ENCODE results near the gene TMEM61. TPM values are rescaled to one million over a fixed set of nuclear protein-coding genes. Genes with fewer than 3 reads are reported as not detected.
A peak's percentile ranks its signal among the peaks of the same experiment; 100 is the strongest.
"Not testable (repeated sequence)": the region's sequence is repeated elsewhere in the genome, so short reads cannot be mapped to it uniquely, and the experiment has no call there.

The TMEM61 gene
- total RNA-seq, 1 donor from 2014 or later: not detected

GRCh38 chr1:55021942-55022546 is 41.6 kb downstream of the TMEM61 start:
- H3K27ac Mint-ChIP-seq (ENCODE audit: unreplicated experiment): peak overlapping the region; percentile 78
- H3K36me3 Mint-ChIP-seq (ENCODE audit: low read depth): no peaks in the 10 kb centered on the region
- DNase-seq (ENCODE audit: low spot score): no peak
- TF ChIP-seq, protein P1, sequence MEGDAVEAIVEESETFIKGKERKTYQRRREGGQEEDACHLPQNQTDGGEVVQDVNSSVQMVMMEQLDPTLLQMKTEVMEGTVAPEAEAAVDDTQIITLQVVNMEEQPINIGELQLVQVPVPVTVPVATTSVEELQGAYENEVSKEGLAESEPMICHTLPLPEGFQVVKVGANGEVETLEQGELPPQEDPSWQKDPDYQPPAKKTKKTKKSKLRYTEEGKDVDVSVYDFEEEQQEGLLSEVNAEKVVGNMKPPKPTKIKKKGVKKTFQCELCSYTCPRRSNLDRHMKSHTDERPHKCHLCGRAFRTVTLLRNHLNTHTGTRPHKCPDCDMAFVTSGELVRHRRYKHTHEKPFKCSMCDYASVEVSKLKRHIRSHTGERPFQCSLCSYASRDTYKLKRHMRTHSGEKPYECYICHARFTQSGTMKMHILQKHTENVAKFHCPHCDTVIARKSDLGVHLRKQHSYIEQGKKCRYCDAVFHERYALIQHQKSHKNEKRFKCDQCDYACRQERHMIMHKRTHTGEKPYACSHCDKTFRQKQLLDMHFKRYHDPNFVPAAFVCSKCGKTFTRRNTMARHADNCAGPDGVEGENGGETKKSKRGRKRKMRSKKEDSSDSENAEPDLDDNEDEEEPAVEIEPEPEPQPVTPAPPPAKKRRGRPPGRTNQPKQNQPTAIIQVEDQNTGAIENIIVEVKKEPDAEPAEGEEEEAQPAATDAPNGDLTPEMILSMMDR (IDR thresholded peaks at IDR 0.05): peak; percentile 95
- no peaks in the 10 kb centered on the region for H3K9me3 Mint-ChIP-seq (ENCODE audit: low read depth)
- peaks cover 1% of the 10 kb centered on the region for H3K27me3 Mint-ChIP-seq (ENCODE audit: low read depth)
- H3K4me1 Mint-ChIP-seq (ENCODE audit: low read depth): peaks cover 17% of the 10 kb centered on the region
- no peak overlapping the region for H3K4me3 Mint-ChIP-seq (ENCODE audit: unreplicated experiment)

- H3K36me3 Mint-ChIP-seq (ENCODE audit: low read depth); H3K27ac Mint-ChIP-seq (ENCODE audit: unreplicated experiment); H3K4me3 Mint-ChIP-seq (ENCODE audit: unreplicated experiment); H3K9me3 Mint-ChIP-seq (ENCODE audit: low read depth); DNase-seq (ENCODE audit: low spot score); H3K27me3 Mint-ChIP-seq (ENCODE audit: low read depth): not testable (repeated sequence)
- H3K4me1 Mint-ChIP-seq (ENCODE audit: low read depth): peaks cover 19% of the 10 kb centered on the region
These were observed 43.7 kb downstream of the TMEM61 start for GRCh38 chr1:55024163-55024562.

GRCh38 chr1:55026682-55027081 is 46.3 kb downstream of the TMEM61 start:
- H3K36me3 Mint-ChIP-seq (ENCODE audit: low read depth); H3K27me3 Mint-ChIP-seq (ENCODE audit: low read depth); DNase-seq (ENCODE audit: low spot score); H3K27ac Mint-ChIP-seq (ENCODE audit: unreplicated experiment); H3K9me3 Mint-ChIP-seq (ENCODE audit: low read depth); H3K4me3 Mint-ChIP-seq (ENCODE audit: unreplicated experiment): not testable (repeated sequence)
- peaks cover 19% of the 10 kb centered on the region for H3K4me1 Mint-ChIP-seq (ENCODE audit: low read depth)

DNA sequence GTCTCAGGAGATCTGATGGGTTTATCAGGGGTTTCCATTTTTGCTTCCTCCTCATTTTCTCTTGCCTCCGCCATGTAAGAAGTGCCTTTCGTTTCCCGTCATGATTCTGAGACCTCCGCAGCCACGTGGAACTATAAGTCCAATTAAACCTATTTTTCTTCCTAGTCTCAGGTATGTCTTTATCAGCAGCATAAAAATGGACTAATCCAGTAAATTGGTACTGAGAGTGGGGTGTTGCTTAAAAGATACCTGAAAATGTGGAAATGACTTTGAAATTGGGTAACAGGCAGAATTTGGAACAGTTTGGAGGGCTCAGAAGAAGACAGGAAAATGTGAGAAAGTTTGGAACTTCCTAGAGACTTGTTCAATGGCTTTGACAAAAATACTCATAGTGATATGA is 50.7 kb downstream of the TMEM61 start:
- H3K27ac Mint-ChIP-seq (ENCODE audit: unreplicated experiment): not testable (repeated sequence)
- H3K4me1 Mint-ChIP-seq (ENCODE audit: low read depth): peaks cover 11% of the 10 kb centered on the region

DNA sequence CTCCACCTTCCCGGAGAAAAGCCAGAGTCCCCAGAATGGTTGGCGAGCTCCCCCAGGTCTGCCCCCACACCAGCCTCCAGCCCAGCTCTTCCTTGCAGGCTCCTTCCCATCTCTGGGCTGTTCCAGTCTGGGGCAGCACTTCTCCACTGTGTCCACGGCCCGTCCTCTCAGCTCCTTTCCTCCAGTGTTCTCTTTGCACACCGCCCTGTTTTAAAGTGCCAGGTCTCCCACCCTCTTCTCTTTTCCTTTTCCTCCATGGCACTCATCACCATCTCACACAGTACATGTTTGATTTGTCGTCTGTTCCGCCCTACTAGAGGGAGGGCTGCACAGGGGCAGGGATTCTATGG is 52.8 kb downstream of the TMEM61 start:
- TF ChIP-seq, protein P1 (IDR thresholded peaks at IDR 0.05): no peak
- Mint-ChIP-seq H3K4me3 (ENCODE audit: unreplicated experiment) (no peak overlapping the region), H3K27ac (ENCODE audit: unreplicated experiment) (no peak overlapping the region), H3K4me1 (ENCODE audit: low read depth) (no peaks in the 10 kb centered on the region), H3K27me3 (ENCODE audit: low read depth) (peaks cover 32% of the 10 kb centered on the region), H3K36me3 (ENCODE audit: low read depth) (no peaks in the 10 kb centered on the region), H3K9me3 (ENCODE audit: low read depth) (no peaks in the 10 kb centered on the region)
- no peak for DNase-seq (ENCODE audit: low spot score)

More for the DNA sequence above, 50.7 kb downstream of the TMEM61 start:
- DNase-seq (ENCODE audit: low spot score); H3K9me3 Mint-ChIP-seq (ENCODE audit: low read depth); H3K36me3 Mint-ChIP-seq (ENCODE audit: low read depth); H3K4me3 Mint-ChIP-seq (ENCODE audit: unreplicated experiment): not testable (repeated sequence)
- peaks cover 20% of the 10 kb centered on the region for H3K27me3 Mint-ChIP-seq (ENCODE audit: low read depth)

- peaks cover 42% of the 10 kb centered on the region for H3K27me3 Mint-ChIP-seq (ENCODE audit: low read depth)
These were observed 54.2 kb downstream of the TMEM61 start for GRCh38 chr1:55034476-55035133.

More at GRCh38 chr1:55034476-55035133, 54.2 kb downstream of the TMEM61 start:
- Mint-ChIP-seq H3K27ac (ENCODE audit: unreplicated experiment) (no peak overlapping the region), H3K4me3 (ENCODE audit: unreplicated experiment) (no peak overlapping the region), H3K4me1 (ENCODE audit: low read depth) (peaks cover 9% of the 10 kb centered on the region), H3K36me3 (ENCODE audit: low read depth) (no peaks in the 10 kb centered on the region), H3K9me3 (ENCODE audit: low read depth) (no peaks in the 10 kb centered on the region)
- DNase-seq (ENCODE audit: low spot score): no peak
- TF ChIP-seq, protein P1 (IDR thresholded peaks at IDR 0.05): no peak
